HG03439 (cell line): ENCODE measurements around the gene ILKAP.

ENCODE experiments used
- ATAC-seq: cut with Tn5 transposase; IDR thresholded peaks from one replicate; pipeline ENCODE4 v1.9.1; 2021; ENCODE audit warnings: mild to moderate bottlenecking, moderate library complexity; ENCODE audit not compliant: unreplicated experiment

ILKAP gene

DNA sequence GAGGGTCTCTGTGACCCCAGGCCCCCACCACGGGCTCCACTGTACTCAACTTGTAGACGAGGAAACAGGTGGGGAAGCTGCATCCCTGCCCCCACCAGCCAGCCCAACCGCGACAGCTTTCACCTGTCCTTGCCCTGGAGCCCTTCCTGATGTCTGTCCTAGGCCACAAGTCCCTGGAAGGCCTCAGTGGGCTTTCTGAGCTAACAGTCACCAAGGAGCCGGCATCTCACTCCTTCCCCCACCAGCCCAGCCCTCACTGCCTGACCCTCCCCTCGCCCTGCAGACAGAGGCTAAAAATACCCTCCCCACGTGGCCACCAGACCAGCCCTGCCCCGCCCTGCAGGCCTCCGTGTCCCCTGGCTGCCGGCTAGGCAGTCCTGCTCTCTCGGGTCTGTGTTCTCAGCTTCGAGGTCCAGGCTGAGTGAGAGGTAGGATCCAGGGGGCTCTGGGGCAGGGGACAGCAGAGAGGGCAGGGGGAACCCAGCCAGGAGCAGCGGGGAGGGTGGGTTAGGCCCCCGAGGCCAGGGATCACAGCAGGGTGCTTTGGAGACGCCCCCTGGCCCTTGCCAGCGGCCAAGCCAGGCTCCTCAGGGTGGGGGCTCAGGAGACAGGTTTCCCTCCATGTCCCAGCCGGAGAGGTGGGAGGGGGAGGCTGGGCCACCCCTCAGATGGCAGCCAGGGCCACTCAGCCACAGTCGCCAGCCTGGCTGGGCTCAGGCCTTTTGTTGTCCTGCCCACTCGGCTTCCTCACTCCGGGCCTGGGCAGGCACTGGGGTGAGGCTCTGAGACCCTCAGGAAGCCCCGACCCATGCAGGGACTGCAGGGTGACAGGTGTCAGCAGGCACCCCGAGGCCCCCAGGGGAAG lies 64.9 kb downstream of the ILKAP start, which contains the start of gene KLHL30:
Gene KLHL30 (plus strand): TSS at position 338 of the 865 bp plus-strand sequence. CDS start 2,087 bp downstream, outside the sequence.
- no peak for ATAC-seq

DNA sequence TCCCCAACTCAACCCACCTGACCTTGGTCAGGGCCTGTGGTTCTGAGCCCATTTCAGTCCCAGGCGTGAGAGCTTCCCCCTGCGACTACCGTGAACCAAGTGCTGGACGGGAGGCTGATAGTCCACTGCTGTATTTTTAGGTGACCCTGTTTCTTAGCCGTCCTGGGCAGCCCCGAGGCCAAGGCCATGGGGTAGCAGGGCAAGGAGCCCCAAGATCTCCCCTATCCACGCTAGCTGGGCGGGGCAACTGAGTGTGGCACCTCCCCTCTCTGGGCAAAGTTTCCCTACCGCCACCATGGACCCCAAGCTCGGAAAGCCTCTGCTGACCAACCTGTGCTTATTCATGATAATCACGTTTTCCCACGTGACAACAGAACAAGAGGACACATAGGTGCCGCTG lies 65.6 kb downstream of the ILKAP start:
- ATAC-seq, result no peak

DNA sequence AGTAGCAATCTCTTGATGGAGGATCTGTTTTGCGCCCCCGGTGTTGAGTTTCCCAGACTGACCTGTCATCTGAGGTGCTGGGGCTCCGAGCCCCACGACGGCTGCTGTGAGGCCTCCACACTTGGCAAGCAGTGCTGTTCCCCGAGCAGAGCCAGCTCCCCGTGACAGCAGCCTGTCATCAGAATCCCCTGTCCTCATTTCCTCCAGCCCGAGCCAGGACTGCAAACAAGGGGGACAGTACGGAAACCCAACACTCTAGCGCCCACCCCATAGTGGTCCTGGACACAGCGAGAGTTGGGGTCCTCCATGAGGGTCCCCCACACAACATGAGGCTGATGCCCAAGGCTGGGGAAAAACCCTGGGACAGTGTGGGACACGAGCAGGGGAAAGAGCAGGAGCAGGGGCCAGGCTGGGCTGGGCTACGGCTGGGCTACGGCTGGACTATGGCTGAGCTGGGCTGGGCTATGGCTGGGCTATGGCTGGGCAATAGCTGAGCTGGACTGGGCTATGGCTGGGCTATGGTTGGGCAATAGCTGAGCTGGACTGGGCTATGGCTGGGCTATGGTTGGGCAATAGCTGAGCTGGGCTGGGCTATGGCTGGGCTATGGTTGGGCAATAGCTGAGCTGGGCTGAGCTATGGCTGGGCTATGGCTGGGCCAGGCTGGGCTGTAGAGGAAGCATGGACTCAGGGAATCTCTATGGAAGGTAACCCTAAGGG lies 66.5 kb downstream of the ILKAP start:
- no peak for ATAC-seq

GRCh38 chr2:238135601-238136150 lies 67.8 kb downstream of the ILKAP start:
- no peak for ATAC-seq

DNA sequence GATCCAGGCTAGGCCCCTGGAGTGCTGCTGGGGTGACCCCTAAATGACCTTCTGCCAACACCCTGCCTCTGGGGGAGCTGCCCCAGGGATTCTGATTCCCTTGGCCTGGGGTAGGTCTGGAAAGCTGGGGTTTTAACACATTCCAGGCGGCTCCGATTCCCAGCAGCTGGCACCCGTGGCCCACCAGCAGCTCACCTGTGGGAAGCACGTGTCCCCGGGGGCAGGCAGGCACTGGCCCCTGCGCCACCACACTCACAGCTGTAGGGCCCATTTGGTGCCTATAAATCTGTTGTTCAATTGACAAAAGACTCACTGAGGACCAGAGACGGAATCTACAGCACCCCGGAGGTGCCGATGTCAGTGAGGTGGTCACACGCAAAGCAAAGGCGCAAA lies 69.1 kb downstream of the ILKAP start:
- no peak for ATAC-seq

DNA sequence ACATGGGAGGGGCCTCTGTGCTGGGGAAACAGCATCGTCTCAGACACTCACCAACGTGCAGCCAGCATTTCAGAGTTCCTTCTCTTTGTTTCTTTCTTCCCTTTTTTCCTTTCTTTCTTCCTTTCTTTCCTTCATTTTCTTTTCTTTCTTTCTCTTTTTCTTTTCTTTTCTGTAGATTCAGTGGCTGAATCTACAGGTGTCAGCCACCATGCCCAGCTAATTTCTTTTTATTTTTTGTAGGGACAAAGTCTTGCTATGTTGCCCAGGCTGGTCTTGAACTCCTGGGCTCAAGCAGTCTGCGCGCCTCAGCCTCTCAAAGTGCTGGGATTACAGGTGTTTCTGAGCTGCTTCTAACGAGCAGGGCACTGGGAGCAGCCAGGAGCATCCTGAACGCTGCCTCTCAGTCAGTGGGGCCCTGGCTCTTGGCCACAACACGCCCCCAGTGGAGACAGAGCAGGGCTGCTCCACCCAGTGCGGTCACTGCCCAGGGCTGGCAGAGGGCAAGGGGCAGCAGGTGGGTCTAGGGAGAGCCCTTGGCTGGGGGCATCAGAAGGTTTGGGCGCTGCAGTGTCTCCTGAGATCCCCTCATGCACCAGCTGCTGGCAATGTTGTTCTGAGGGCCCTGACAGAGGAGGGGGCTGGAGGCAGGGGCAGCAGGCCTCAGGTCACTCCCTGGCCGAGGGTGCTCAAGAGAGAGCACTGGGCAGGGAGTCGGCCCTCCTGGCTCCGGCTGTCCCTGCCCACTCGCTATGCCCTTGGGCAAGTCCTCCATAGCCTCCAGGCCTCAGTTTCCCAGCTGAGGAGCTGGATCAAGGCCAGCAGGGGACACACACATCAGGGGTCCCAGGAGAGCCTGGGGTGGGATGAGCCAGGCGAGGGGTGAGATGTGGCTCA lies 69.7 kb downstream of the ILKAP start:
- no peak for ATAC-seq

DNA sequence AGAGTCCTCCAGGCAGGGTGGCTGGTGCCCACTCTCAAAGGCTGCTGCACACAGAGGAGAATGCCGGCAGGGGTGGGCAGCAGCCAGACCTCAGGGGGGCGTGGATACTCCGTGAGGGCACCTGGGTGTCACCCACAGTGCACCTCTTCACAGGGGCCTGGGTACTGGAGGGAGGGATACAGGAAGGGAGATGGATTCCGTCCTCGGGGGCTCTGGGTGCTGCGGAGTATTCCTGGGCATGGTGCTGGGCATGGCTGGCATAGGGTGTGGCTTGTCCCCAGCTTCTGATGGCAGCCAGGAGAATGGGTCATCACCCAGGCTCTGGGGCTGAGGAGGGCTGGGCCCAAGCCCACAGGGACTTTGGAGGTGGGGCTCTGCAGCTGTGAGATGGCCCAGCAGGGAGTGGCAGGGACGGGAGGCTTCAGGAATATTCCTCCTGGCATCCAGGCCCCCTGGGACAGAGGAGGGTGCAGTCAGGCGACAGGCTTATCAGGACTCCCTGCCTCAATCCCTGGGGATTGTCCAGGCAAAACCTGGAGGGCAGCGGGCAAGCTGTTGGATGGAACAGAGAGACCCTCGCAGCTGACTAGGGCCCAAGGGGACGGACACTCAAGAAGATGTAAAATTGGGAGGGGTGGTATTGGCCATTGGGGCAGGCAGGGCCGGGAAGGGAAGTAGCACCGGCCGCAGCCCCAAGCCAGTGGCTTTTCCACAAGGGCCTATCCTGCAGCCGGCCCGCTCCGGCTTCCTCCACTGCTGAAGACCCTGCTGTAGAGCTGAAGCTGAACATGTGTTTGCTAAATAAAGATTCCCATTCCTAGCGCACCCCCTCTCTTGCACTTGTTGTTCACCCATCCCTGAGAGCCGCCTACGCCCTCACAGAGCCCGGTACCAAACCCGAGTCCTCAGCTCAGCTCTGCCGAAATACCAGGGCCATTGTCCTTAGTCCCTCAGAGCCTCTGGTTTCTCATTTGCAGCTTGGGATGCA lies 70.7 kb downstream of the ILKAP start:
- no peak for ATAC-seq

GRCh38 chr2:238131761-238132462 lies 71.6 kb downstream of the ILKAP start:
- no peak for ATAC-seq

DNA sequence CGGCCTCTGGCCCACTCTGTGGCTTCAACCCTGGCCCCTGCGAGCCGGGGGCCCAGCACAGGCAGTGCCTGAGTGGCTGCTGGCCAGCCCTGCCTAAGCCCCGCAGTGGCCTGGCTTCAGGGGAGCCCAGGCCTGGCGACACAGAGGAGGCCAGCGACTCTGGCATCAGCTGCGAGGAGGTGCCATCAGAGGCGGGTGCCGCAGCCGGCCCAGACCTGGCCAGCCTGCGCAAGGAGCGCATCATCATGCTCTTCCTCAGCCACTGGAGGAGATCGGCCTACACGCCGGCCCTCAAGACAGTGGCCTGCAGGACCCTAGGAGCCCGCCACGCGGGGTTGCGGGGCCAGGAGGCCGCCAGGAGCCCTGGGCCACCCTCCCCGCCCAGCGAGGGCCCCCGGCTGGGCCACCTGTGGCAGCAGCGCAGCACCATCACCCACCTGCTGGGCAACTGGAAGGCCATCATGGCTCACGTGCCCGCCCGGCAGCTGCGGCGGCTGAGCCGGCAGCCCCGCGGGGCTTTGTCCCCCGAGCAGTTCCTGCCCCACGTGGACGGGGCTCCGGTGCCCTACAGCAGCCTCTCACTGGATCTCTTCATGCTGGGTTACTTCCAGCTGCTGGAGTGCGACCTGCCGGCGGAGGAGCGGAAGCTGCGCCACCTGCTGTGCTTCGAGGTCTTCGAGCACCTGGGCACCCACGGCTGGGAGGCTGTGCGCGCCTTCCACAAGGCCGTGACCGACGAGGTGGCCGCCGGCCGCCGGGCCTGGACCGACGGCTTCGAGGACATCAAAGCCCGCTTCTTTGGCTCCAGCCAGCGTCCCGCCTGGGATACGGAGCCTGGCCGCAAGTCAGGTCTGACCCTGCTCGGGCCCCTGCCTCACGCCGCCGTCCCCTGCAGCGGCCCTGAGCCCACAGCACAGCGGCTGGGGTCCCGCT lies 72.5 kb downstream of the ILKAP start:
- no peak for ATAC-seq

DNA sequence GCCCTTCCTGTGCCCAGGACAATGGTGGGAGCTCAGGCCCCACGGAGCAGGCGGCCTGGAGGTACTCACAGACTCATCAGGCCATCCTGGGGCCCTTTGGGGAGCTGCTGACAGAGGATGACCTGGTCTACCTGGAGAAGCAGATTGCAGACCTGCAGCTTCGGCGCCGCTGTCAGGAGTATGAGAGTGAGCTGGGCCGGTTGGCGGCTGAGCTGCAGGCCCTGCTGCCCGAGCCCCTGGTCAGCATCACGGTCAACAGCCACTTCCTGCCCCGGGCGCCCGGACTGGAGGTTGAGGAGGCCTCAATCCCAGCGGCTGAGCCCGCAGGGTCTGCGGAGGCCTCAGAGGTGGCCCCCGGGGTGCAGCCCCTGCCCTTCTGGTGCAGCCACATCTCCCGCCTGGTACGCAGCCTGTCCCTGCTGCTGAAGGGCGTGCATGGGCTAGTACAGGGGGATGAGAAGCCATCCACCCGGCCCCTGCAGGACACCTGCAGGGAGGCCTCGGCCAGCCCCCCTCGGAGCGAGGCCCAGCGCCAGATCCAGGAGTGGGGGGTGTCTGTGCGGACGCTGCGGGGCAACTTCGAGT lies 73.3 kb downstream of the ILKAP start:
- no peak for ATAC-seq

- ATAC-seq, result no peak
Observed at GRCh38 chr2:238129166-238130010, 74.1 kb downstream of the ILKAP start.

GRCh38 chr2:238128534-238129001 lies 74.9 kb downstream of the ILKAP start:
- ATAC-seq, result no peak

DNA sequence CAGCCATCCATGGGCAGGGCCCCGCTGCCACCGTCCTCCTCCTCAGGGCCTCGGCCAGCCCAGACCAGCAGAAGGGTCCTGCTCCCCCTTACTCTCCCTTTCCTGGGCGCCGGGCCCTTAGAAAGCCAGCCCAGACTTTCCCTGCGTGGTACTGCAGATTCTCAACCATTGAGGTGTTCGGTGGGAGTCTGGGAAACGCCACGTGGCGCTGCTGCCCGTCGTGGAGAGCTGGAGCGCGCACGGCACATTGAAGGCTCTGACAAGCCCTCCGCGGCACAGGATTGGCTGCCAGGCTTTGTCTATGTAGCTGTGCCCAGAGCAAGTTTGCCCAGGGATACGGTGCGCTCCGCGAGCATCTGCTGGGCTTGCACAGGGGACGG lies 75.4 kb downstream of the ILKAP start:
- ATAC-seq, result no peak

DNA sequence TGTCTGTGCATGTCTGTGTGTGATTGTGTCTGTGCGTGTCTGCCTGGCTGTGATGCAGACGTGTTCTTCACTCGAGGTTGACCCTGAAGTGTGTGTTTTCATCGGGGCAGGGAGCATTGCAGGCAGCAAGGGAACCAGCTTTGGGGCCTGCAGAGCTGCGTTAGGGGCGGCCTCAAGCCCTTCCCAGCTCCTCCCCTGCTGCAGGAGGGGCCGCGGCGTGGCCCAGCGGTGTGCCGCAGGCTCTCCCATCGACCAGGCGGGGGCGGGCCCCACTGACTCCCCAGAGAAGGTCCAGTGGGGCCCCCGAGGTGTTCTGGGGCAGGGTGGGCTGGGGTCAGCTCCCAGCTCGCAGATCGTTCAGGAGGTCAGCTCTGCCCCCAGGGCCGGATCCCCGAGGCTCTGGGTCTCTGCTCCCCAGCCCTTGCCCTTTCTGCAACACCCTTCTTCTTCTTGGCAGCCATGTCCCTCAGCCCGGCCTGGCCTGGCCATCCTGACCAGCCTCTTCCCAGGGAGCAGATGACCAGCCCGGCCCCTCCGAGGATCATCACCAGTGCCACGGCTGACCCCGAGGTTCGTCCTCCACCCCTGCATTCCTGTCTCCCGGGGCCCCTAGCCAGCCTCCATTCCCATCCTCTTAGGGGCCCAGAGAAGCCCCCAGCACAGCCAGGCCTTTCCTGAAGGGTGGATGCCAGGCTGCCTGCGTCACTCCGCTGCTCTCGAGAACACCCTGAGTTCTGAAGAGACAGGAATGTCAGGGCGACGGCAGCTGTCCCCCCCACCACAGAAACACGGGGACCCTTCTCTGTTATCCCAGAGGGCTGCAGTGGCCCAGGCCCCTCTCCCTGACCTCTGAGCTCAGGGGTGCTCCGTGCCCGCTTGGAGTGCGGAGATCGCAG lies 76.1 kb downstream of the ILKAP start:
- ATAC-seq, result no peak

GRCh38 chr2:238126775-238127164 lies 76.7 kb downstream of the ILKAP start:
- no peak for ATAC-seq

GRCh38 chr2:238126338-238126737 lies 77.2 kb downstream of the ILKAP start:
- no peak for ATAC-seq
